ENCODE measurements around the gene FAM168A. TPM values are rescaled to one million over a fixed set of nuclear protein-coding genes. Genes with fewer than 3 reads are reported as not detected.
"Not testable (repeated sequence)": the region's sequence is repeated elsewhere in the genome, so short reads cannot be mapped to it uniquely, and the experiment has no call there.

FAM168A gene
- total RNA-seq, 4 donors from 2014 or later = 17.5 to 43.4 (median 23.3) TPM

DNA sequence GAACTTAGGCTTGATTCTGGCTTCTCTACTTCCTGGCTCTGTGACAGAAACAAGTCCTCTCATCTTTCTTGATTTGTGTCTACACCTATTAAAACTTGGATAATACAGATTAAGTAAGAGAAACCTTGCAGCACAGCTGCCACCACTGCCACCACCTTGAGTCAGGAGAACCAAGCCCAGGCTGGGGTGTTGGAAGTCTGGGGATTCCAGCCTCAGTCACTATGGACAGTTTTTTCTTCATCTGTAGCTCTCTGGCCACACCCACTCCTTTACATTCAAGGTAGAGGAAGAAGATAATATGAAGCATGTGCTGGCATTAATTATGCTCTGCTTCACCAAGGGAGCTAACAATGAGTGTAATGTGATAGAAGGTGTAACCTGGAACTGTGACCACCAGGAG, 146.0 kb downstream of the FAM168A start:
- Histone ChIP-seq H3K9me3 (no peaks in the 10 kb centered on the region), H3K36me3 (no peaks in the 10 kb centered on the region), H3K27me3 (no peaks in the 10 kb centered on the region), H3K27ac (no peak overlapping the region), H3K4me3 (no peak overlapping the region), H3K4me1 (no peaks in the 10 kb centered on the region)
- DNase-seq = no peak
- in situ Hi-C loops (cut with MboI; ENCODE audit: low pct_ligation_motif_present in 1 of 4, low pct_unique_long_range_greater_than_20kb in 1 of 4, low sequenced_read_pairs in 3 of 4) = no loop called here
- intact Hi-C loops (cut with DNase I; ENCODE audit: low total_unique reads) = no loop called here
- TF ChIP-seq, protein P1, sequence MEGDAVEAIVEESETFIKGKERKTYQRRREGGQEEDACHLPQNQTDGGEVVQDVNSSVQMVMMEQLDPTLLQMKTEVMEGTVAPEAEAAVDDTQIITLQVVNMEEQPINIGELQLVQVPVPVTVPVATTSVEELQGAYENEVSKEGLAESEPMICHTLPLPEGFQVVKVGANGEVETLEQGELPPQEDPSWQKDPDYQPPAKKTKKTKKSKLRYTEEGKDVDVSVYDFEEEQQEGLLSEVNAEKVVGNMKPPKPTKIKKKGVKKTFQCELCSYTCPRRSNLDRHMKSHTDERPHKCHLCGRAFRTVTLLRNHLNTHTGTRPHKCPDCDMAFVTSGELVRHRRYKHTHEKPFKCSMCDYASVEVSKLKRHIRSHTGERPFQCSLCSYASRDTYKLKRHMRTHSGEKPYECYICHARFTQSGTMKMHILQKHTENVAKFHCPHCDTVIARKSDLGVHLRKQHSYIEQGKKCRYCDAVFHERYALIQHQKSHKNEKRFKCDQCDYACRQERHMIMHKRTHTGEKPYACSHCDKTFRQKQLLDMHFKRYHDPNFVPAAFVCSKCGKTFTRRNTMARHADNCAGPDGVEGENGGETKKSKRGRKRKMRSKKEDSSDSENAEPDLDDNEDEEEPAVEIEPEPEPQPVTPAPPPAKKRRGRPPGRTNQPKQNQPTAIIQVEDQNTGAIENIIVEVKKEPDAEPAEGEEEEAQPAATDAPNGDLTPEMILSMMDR (IDR thresholded peaks at IDR 0.05) = no peak
- TF ChIP-seq POLR2A (IDR thresholded peaks at IDR 0.05) = no peak
- no peak for TF ChIP-seq POLR2AphosphoS5 (IDR thresholded peaks at IDR 0.05)
- TF ChIP-seq EP300 (IDR thresholded peaks at IDR 0.05; ENCODE audit: low read depth) = no peak

DNA sequence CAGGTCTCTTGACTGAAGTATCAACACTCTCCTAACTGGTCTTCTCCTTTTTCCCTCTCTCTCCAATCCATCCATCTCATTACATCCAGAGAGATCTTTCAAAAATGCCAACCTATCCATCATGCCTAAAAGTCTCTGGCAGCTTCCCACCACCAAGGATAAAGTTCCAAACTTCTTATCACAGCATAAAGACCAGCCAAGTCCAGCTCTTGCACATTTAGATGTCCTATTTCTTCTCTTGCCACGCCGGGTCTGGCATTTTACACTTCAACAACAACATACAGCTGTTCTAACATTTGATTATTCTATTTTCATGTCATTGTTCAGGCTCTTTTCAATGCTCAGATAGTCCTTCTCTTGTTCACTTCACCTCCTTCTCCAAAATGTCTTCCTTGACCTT, 151.1 kb downstream of the FAM168A start:
- Histone ChIP-seq H3K9me3 (no peaks in the 10 kb centered on the region), H3K4me1 (peaks cover 4 to 14% (median 11%) of the 10 kb centered on the region in 4 donors), H3K27ac (no peak overlapping the region), H3K27me3 (no peaks in the 10 kb centered on the region), H3K4me3 (no peak overlapping the region), H3K36me3 (no peaks in the 10 kb centered on the region)
- intact Hi-C loops (cut with DNase I; ENCODE audit: low total_unique reads) (no loop called here), in situ Hi-C loops (cut with MboI; ENCODE audit: low pct_ligation_motif_present in 1 of 4, low pct_unique_long_range_greater_than_20kb in 1 of 4, low sequenced_read_pairs in 3 of 4) (no loop called here)
- no peak for TF ChIP-seq POLR2AphosphoS5 (IDR thresholded peaks at IDR 0.05)
- TF ChIP-seq EP300 (IDR thresholded peaks at IDR 0.05; ENCODE audit: low read depth) = no peak
- no peak for TF ChIP-seq POLR2A (IDR thresholded peaks at IDR 0.05)
- TF ChIP-seq, protein P1 (IDR thresholded peaks at IDR 0.05) = no peak
- 73 to 96% methylated on average over 2 of the region's 2 CpGs for WGBS, 2 donors (ENCODE audit: low coverage in 1 of 2)
- no peak for DNase-seq

DNA sequence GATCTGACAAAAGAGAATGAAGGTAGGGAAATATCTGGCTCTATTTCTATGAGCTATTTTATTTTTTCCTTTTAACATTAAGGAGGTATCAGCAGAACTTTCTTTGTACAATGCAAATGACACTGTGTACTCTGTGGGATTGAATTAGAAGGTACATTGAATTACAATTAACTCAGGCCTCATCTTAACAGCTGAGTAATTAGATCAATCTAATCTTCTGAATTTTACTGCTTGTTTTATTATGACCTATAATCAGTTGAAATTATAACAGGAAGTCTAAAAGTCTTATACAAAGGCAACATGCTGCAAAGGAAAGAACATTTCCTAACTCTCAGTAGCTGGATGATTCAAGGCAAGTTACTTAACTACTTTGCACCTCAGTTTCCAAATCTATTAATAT, 151.9 kb downstream of the FAM168A start:
- H3K36me3 ChIP-seq = no peaks in the 10 kb centered on the region
- no peak overlapping the region for H3K27ac ChIP-seq
- no peaks in the 10 kb centered on the region for H3K27me3 ChIP-seq
- H3K9me3 ChIP-seq = no peaks in the 10 kb centered on the region
- intact Hi-C loops (cut with DNase I; ENCODE audit: low total_unique reads) = no loop called here
- no peak for DNase-seq
- peaks cover 4 to 14% (median 11%) of the 10 kb centered on the region in 4 donors for H3K4me1 ChIP-seq
- TF ChIP-seq POLR2AphosphoS5 (IDR thresholded peaks at IDR 0.05) (no peak), EP300 (IDR thresholded peaks at IDR 0.05; ENCODE audit: low read depth) (no peak), POLR2A (IDR thresholded peaks at IDR 0.05) (no peak)
- TF ChIP-seq, protein P1 (IDR thresholded peaks at IDR 0.05) = no peak
- in situ Hi-C loops (cut with MboI; ENCODE audit: low pct_ligation_motif_present in 1 of 4, low pct_unique_long_range_greater_than_20kb in 1 of 4, low sequenced_read_pairs in 3 of 4) = no loop called here
- no peak overlapping the region for H3K4me3 ChIP-seq

DNA sequence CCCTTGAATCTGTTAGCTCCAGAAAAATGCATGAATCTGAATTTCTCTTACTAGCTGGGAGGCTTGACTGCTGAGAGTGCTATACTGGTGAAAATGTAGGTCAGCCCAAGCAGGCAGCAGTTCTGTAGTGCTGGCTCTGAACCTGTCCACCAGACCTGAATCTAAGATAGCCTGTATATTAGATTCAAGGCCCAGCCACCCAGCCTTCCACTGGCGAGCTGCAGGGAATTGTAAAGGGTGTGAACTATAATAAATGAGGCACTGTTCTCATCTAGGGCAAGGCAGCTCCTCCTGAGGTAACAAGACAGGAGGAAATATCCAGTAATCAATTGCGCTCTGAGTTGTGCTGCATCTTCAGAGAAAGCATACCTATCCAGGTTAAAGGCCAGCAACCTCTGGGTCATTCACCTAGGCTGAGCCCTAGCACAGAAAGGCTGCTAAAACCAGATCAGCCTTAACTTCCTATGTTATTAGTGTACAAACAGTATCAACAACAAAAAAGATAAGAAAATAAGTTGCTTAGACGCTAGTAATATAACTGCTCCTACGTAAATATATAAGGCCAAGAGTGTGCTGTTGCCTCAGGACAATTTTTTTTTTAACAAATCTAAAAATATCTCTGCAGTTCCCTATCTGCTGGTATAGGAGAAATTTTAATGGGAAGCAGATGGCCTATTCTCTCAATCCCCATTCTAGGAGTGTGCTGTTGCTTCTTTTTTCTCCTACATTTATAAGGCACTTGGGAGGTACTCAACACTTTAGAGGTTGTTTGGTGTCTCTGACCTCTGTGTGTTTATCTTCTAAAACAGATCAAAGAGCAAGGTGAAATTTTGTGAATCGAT, 158.7 kb downstream of the FAM168A start:
- Histone ChIP-seq H3K9me3 (no peaks in the 10 kb centered on the region), H3K27ac (no peak overlapping the region), H3K36me3 (no peaks in the 10 kb centered on the region), H3K4me3 (no peak overlapping the region), H3K4me1 (peaks cover 0 to 11% (median 4%) of the 10 kb centered on the region in 4 donors), H3K27me3 (no peaks in the 10 kb centered on the region)
- TF ChIP-seq, protein P1 (IDR thresholded peaks at IDR 0.05) = no peak
- TF ChIP-seq POLR2A (IDR thresholded peaks at IDR 0.05) (no peak), EP300 (IDR thresholded peaks at IDR 0.05; ENCODE audit: low read depth) (no peak), POLR2AphosphoS5 (IDR thresholded peaks at IDR 0.05) (no peak)
- in situ Hi-C loops (cut with MboI; ENCODE audit: low pct_ligation_motif_present in 1 of 4, low pct_unique_long_range_greater_than_20kb in 1 of 4, low sequenced_read_pairs in 3 of 4) = no loop called here
- 69 to 75% methylated on average over 3 to 5 of the region's 5 CpGs for WGBS, 2 donors (ENCODE audit: low coverage in 1 of 2)
- peak; percentile 23 for DNase-seq
- intact Hi-C loops (cut with DNase I; ENCODE audit: low total_unique reads) = no loop called here

DNA sequence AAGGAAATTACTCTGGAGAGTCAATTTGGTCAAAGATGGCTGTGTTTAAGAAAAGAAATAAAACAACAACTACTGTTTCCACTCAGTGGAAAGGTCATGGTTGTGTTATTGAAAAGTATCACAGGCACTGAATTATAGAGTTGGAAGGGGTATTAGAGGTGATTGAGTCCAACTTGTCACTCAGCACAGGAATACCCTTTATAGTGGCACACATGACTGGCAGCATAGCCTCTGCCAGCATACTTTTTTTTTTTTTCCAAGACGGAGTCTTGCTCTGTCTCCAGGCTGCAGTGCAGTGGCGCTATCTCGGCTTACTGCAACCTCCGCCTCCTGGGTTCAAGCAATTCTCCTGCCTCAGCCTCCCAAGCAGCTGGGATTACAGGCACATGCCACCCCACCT, 161.1 kb downstream of the FAM168A start:
- H3K9me3 ChIP-seq; intact Hi-C loops (cut with DNase I; ENCODE audit: low total_unique reads); H3K27me3 ChIP-seq; DNase-seq; H3K4me3 ChIP-seq; H3K36me3 ChIP-seq; H3K27ac ChIP-seq; in situ Hi-C loops (cut with MboI; ENCODE audit: low pct_ligation_motif_present in 1 of 4, low pct_unique_long_range_greater_than_20kb in 1 of 4, low sequenced_read_pairs in 3 of 4): not testable (repeated sequence)
- H3K4me1 ChIP-seq = peaks cover 0 to 11% (median 4%) of the 10 kb centered on the region in 4 donors
- 100% methylated on average over 4 of the region's 4 CpGs; no CpG with 5 or more reads in 1 of the 2 donors for WGBS, 2 donors (ENCODE audit: low coverage in 1 of 2)
